ENCODE measurements around the gene CUL4A.

- TF ChIP-seq CTCF (IDR thresholded peaks at IDR 0.05; ENCODE audit: insufficient read depth, low read length, poor library complexity, severe bottlenecking) (no peak), EZH2phosphoT487 (conservative IDR thresholded peaks at IDR 0.05; ENCODE audit: low read length) (no peak)
Observed at GRCh38 chr13:113274721-113275120, 65.3 kb downstream of the CUL4A start.

All from SU-DHL-6 (cell line).